HG03520 (cell line): ENCODE results near the gene CRYGS.
"Not testable (repeated sequence)": the region's sequence is repeated elsewhere in the genome, so short reads cannot be mapped to it uniquely, and the experiment has no call there.

ENCODE experiments used
- ATAC-seq: cut with Tn5 transposase; IDR thresholded peaks from one replicate; pipeline ENCODE4 v1.9.1; 2021; ENCODE audit warnings: mild to moderate bottlenecking, moderate library complexity; ENCODE audit not compliant: unreplicated experiment

The CRYGS gene

DNA sequence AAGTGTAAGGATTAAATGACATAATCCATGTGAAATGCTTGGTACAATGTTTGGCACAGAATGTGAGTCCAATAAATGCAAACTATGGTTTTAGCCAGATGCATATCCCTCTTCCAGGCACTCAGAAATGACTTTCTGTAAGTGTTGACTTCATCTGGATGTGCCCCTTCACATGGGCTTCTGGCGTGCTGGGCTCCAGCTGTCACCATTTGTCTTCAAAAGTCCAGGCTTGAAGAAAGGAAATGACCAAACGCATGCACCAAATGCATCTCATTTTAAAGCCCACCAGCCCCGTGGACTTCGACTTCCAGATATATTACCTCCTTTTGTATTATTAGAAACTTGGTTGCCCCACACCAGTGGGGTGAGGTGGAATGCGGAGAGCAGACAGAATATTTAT, 23.7 kb downstream of the CRYGS start:
- ATAC-seq, result no peak

DNA sequence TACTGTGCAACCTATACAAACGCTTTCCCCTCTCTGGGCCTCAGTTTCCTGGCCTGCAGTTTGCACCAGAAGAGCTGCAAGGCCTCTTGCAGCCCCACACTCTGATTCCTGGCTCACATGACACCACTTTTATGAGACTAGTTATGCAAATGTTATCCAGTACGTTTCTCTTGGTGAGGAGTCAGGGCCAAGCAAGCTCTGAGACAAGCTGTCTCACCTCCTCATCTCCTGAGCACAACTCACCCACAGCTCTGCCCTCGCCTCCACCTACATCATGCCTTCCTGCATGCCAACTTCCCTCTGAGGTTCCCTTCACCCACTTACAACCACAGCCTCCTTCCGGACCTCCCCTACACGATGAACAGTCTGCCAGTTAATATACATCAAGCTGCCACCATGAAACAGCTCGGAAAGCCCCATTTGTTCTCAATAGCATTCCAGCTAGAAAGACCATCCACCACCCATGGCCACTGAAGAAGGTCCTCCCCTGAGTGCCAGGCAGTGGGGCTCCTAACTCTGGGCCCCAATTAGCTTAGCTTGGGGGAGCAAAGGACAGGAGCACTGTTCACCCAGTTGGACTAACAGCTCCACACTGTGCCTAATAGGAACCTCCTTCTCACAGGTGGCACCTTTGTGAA, 25.0 kb downstream of the CRYGS start:
- ATAC-seq, result no peak

DNA sequence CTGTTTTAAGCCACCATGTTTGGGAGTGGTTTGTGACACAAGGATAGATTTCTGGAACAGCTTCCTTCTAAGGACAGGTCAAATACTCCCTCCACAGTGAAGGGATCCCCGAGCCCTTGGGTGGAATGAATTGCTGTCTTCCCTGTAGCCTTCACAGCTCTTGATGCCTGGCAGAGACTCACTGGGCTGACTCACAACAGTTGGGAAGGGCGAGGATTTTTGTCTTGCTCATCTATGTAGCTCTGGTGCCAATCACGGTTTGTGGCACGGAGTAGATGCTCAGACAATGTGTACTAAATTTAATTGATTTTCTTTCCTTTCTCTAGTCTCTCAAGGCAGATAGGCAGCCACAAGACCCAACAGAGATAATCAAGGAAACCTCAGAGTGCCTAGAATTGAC, 27.0 kb downstream of the CRYGS start:
- no peak for ATAC-seq

DNA sequence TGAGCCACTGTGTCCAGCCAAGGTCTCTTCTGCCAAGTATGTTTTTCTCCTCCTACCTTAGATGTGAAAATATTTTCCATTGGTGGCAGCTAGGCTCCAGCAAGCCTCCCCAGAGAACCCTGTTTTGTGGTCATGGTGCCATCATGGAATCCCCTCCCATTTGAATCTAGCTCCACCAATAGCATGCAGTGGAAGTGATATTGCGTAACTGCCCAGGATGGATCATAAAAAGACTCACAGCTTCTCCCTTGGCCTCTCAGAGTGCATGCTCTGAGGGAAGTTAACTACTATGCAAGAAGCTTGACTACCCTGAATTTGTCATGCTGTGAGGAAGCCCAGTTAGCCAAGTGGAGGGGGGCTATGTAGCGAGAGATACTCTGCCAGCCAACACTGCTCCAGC, 27.5 kb downstream of the CRYGS start:
- ATAC-seq, result no peak

DNA sequence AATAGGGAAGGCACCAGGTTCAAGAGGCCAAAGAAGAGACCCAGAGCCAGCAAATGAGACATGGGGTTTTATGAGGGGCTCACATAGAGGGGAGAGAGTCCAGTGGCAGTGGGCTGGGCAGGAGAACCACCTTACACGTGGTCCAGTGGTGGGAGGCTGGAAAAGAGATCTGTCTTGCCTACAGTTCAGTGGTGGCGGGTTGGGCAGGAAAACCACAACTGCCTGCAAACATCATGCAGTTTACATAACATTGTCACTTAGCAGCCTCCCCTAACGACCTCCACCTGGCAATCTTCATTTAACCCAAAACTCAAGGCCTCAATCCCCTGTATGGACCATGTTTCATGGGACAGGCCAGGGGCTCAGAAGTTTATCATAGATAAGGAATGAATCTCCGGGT, 29.1 kb downstream of the CRYGS start:
- ATAC-seq, result no peak

DNA sequence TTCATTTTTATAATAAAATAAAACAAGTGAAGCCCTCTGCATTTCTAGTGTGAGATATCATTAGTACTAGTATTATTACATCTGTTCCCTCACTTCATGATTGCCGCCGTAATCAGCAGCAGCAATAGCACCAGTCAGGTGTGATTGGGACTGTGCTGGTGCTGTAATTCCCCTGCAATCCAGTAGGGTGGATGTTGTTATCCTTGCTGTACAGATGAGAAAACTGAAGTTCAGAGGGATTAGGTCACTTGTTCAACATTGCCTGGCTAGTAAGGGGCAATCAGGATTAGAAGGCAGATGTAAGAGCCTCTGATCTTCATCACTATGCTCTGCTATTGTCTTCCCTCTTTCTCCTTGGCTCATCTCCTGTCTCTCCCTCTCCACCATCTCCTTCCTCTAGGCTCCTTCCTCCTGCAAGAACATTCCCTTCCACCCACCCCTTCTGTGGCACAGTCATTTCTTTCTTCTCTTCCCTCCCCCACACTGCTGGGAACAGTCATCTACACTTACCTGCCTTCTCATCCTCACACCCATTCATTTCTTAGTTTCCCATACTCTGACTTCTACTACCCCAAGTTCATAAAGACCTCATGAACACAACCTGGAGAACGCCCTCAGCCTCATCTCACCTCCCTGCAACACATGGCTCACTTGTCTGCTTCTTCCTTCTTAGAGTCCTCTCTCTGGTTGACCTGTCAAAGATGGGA, 29.7 kb downstream of the CRYGS start:
- no peak for ATAC-seq

DNA sequence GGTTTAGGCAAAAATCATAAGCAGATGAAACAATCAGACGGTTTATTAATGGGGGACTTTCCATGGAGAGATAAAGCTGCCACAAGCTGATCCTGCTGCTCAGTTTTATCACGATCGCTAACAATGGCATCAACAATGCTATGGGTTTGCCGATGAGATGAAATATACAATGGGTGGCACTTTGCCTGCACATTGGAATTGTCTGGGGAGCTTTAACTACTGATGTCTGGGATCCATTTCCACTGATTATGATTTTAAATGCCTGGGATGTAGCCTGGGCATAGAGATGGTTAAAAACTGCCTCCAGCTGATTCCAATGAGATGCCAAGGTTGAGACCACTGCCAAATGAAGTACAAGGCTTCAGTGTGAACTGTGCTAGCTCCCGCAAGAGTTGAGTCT, 30.8 kb downstream of the CRYGS start:
- no peak for ATAC-seq

DNA sequence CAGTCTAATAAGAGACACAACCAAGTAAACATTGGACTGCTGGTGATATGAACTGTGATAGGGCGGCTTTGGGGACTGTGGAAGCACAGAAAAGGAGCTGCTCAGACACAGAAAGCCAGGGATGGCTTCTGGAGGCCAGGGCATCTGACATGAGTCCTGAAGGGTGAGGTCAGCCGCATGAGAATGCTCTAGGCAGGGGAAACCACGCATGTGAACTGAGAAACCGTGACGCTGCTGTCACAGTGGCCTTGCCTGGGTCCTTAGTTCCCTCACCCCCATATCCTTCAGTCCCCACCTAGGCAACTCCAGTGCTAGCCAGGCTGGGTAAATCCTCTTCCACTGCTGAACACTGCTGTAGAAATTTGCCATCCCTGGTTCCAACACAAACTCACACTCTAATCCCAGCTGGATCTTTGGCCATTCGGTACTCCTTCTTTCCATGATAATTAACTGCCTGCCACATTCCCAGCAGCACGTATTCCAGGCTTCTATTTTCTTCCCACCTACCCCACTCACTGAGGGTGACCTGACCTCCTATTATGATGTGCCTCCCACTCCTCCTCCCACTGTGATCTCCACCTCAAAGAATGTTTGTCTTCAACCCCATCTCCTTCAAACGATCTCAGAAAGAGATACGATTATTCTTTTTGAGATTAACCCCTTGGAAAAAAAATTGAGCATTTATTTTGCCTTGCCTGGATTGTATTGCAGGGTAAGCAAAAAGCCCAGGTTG, 31.4 kb downstream of the CRYGS start:
- ATAC-seq, result no peak

DNA sequence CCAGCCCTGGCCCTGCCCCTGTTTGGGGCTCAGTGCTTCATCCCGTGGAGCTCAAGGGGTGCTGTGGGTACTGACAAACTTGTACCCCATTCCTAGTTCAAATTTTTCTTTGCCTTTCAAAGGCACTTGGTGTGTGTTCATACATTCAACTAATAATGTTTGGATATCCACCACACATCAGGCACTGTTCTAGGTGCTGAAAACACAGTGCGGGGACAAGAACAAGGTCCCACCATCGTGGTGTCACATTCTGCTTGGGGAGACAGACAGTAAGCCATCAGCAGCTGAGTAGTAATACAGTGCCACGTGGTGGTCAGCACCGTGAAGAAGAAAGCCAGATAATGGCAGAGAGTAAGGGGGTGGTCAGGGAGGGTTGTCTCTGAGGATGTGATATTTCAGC, 32.5 kb downstream of the CRYGS start:
- ATAC-seq, result no peak

DNA sequence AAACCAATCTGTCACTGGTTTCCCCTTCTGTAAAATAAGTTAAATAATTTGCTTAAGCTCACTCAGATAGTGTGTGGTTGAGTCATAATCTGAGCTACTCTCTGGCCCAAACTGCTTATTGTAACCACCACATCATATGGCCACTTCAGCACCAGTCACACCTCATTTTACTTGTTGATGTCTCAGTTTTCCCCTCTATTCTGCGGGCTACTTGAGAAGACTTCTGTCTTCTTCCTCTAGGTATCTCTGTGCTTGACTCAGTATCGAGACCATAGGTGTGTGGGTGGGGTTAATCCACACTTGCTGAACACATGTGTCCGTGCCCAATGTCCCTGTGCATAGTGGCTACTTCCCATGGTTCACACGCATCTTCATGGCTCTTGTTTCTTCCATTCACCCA, 32.9 kb downstream of the CRYGS start:
- peak; percentile 63 for ATAC-seq

DNA sequence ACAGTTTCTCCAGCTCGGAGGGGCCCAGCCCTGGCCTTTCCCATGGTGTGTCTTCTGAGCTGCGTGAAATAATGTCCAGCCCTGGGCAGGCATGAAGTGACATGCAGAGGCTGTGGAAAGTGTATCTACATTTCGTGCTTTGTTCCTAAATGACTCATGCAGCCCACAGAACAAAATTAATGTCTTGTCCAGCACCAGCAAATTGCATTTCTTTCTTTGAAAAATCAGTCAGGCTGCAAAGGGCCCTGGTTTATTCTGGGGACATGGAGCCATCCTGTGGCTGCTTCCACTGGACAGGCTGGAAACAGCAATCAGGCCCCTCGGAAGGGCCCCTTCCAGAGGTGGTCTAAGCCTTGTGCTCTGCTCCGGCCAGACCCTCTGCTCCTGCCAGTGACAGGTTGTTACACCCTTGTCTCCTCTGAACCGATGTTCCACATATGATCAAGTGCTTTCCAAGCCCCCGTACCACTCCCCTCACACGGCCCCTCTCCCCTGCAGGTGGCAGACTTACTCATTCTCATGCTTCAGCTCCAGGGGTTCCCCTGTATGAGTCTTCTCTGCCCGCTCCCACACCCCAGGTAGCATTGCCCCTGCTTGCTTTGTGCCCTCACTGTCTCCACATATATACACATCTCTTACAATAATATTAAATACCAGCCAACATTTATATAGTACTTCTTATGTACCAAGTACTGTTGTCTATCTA, 33.7 kb downstream of the CRYGS start:
- peak; percentile 17 for ATAC-seq

DNA sequence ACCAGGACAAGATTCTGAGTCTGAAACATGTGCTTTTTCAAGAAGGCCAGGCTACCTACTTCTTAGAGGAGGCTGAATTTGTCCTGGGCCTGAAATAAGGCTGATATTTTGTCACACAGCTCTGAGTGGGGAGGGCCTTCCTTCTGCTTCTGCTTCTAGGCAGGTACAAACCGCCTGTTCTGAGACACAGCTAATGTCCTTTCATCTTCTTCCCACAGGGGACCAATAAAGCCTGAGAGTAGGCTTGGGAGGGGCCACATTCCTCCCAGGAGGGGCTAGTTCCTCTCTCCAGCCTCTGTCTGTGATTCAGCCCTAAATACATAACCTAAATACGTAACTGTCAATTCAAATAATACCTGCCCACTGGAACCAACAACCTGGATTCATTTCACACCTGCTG, 34.8 kb downstream of the CRYGS start:
- ATAC-seq, result no peak

DNA sequence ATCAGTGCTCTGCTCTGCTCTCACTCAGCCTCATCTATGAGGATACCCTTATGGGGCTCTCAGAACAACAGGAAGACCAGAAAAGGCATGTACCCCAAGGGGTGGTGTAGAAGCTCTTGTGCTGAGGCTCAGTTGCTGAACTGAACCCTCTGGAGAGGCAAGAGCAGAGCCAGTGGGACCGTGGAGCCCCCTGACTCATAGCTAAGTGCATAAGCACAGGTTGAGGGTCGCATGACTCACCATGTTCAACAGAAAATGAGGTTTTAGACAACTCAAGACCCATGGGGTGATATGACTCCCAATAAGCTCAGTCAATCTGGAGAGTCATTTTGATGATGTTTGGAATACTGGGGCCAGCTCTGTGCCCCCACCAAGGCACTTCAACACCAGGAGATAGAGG, 37.3 kb downstream of the CRYGS start:
- ATAC-seq, result no peak

DNA sequence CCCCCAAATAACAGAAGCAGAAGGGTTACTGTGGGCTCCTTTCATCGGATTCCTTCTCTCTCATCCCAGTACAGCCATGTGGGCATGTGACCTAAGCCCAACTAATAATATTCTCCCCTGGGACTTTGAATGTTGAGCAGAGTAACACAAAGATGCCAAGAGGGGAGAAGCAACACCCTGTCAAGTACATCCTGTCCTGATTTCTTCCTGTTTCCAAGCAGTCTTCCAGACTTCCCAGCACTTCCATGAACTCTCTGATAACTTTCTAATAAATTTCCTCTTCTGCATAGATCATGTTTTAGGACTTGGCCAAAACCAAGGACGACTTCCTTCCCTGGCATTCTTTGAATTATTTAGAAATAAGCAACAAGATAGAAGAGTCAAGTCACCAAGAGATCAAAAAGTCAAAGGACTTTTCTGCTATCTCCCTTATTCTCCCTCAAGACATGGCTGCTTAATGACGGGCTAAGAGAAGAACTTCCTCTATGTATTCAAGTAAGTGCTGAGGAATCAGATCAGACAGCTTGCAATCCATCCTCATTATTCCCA, 37.9 kb downstream of the CRYGS start:
- ATAC-seq, result no peak

DNA sequence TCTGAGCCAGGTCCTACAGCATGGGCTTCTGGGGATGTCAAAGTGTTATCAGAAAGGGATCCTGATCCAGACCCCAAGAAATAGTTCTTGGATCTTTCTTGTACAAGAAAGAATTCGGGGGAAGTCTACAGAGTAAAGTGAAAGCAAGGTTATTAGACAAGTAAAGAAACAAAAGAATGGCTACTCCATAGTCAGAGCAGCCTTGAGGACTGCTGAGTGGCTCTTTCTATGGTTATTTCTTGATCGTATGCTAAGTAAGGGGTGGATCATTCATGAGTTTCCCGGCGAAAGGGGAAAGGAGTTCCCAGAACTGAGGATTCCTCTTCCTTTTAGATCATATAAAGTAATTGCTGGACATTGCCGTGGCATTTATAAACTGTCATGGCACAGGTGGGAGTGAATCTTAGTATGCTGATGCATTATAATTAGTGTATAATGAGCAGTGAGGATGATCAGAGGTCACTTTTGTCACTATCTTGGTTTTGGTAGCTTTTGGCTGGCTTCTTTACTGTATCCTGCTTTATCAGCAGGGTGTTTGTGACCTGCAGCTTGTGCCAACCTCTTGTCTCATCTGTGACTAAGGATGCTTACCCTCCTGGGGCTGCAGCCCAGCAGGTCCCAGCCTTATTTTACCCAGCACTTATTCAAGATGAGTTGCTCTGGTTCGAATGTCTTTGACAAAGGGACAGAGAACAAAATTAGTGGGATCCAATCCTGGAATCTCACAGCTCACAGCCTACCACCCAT, 41.0 kb downstream of the CRYGS start:
- no peak for ATAC-seq

DNA sequence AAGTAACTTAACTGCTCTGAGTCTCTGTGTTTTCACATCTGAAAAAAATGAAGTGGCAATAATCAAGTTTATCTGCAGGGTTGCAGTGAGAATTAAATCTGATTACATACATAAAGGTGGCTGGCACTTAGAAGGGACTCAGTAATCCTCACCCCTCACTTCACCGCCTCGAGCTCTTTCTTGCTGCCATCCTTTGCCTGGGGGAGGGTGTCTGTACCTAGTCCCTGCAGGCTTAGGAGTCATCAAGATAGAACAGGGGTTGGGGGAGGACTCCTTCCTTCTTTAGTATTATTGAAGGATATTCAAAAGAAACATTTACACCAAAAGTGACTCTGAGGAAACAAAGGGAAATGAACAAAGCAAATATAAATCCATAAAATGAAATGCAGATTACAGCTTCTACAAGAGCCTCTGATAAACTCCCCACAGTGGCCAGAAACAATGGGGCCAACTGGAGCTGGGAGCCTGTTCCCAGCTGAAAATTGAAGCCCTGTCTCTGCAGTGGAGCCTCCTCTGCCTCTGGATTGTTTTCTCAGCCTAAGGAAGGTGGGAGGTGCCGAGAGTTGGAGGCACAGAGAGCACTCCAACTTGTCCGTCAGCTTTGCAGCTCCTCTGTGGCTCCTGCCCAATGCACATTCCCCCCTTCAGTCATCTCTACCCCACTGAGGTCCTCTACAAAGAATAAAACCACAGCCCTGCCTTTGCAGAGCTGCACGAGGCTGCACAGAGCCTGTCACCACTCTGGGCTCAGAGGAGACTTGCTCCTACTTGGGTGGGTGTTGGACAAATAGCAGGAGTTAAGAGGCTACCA, 41.8 kb downstream of the CRYGS start:
- ATAC-seq, result no peak

DNA sequence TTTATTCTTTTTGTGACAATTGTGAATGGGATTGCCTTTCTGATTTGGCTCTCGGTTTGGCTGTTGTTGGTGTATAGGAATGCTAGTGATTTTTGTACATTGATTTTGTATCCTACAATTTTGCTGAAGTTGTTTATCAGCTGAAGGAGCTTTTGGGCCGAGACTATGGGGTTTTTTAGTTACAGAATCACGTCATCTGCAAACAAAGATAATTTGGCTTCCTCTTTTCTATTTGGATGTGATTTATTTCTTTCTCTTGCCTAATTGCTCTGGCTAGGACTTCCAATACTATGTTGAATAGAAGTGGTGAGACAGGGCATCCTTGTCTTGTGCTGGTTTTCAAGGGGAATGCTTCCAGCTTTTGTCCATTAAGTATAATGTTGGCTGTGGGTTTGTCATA, 44.2 kb downstream of the CRYGS start:
- ATAC-seq, result not testable (repeated sequence)

DNA sequence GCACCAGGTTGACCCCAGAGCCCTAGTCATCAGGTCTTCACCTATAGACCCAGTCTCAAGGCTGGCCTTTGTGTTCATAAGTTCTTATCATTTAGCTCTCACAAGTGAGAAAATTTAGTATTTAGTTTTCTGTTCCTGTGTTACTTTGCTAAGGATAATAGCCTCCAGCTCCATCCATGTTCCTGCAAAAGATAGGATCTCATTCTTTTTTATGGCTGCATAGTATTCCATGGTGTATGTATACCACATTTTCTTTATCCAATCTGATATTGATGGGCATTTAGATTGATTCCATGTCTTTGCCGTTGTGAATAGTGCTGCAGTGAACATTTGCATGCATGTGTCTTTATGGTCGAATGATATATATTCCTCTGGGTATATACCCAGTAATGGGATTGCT, 46.2 kb downstream of the CRYGS start:
- not testable (repeated sequence) for ATAC-seq

DNA sequence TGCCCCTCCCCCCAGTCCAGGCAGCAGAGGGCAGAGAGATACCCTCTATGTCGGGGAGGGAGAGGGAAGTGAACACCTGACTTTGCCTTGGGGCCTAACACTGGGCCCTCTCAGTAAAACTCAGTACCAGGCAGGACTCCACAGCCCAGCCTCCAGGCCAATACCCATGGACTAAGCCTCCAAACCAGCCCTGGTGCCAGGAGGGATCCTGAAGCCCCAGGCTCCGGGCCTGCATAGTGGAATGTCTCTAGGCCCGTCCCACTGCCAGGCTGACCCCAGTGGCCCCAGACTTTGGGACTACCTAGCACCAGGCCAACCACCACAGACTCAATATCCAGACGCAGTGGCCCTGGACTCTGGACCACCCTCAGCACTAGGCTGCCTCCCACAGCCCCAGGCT, 46.6 kb downstream of the CRYGS start:
- ATAC-seq, result no peak

DNA sequence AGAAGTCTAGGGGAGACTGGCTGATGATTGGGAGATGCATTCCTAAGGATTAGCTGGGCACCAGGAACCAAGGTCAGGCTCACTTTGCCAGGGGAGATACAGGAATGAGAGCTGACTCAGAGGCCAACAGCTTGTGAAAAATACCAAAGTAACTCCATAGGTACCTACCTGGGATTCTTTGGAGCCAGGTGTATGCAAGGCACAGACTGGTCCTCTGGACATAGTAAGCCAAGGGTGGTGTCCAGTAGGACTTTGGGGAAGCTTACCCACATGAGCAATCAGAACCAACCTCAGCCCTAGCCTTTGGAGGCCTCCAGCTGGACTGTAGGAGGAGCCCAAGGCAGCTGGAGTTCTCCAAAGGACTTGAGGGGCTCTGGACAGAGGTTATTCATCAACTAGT, 47.5 kb downstream of the CRYGS start:
- no peak for ATAC-seq
